ENCODE measurements around the gene GZMM. TPM values are rescaled to one million over a fixed set of nuclear protein-coding genes. Genes with fewer than 3 reads are reported as not detected.

Gene GZMM
- total and polyA plus RNA-seq, 2 of the 13 experiments (the other 11 are each of a cell fraction or from before 2014, with no cell fraction given) = 0.07 TPM; not detected in 1

DNA sequence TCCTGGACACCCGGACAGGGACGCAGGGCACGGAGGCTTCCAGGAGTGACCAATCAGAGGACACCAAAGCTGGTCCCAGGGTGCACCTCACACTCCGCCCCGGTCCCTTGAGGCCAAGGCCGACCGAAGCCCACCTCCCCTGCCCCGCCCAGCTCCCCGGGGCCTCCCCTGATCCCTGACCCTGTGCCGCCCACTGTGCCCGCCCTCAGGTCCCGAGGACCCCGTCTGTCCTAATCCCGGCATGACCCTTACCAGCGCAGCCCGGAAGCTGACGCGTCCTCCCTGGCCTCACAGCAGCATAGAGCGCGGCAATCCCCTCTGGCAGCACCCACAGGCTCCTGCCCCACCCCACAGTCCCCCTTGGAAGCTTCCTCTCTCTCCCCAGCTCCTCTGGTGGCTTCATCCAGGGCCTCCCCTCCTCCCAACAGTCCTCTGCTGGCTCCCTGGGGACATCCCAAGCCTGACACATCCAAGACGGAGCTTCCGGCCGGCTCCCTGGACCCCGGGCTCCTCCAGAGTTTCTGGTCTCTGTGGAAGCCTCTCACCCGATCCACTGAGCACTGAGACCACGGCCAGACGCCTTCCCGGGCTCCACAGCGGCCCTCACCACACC lies 19.7 kb upstream of the GZMM start (continued):
- TF ChIP-seq, protein P1, sequence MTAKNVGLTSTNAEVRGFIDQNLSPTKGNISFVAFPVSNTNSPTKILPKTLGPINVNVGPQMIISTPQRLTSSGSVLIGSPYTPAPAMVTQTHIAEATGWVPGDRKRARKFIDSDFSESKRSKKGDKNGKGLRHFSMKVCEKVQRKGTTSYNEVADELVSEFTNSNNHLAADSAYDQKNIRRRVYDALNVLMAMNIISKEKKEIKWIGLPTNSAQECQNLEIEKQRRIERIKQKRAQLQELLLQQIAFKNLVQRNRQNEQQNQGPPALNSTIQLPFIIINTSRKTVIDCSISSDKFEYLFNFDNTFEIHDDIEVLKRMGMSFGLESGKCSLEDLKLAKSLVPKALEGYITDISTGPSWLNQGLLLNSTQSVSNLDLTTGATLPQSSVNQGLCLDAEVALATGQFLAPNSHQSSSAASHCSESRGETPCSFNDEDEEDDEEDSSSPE (CRISPR knock-in tag; IDR thresholded peaks at IDR 0.05) = peak; percentile 80
- peak; percentile 60; the same call in 1 of the 2 replicates for TF ChIP-seq KDM2A (CRISPR knock-in tag; IDR thresholded peaks at IDR 0.05; ENCODE audit: borderline replicate concordance, low read depth)
- no peak for TF ChIP-seq MBD4 (IDR thresholded peaks at IDR 0.05; ENCODE audit: borderline replicate concordance, low read length)
- TF ChIP-seq ELF4 (CRISPR knock-in tag; IDR thresholded peaks at IDR 0.05; ENCODE audit: borderline replicate concordance) = 0 out of 2 replicates have a peak, but pooled peaks have one; percentile 29
- no peak for TF ChIP-seq NONO (IDR thresholded peaks at IDR 0.05)
- peak; percentile 93 for TF ChIP-seq NONO (CRISPR knock-in tag; conservative IDR thresholded peaks at IDR 0.05)
- peak; percentile 95 for TF ChIP-seq NR2F6 (IDR thresholded peaks at IDR 0.05)
- peak; percentile 96 for TF ChIP-seq NR2F6 (CRISPR knock-in tag; IDR thresholded peaks at IDR 0.05)
- TF ChIP-seq, protein P2, sequence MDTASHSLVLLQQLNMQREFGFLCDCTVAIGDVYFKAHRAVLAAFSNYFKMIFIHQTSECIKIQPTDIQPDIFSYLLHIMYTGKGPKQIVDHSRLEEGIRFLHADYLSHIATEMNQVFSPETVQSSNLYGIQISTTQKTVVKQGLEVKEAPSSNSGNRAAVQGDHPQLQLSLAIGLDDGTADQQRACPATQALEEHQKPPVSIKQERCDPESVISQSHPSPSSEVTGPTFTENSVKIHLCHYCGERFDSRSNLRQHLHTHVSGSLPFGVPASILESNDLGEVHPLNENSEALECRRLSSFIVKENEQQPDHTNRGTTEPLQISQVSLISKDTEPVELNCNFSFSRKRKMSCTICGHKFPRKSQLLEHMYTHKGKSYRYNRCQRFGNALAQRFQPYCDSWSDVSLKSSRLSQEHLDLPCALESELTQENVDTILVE (CRISPR knock-in tag; IDR thresholded peaks at IDR 0.05) = peak; percentile 26; the same call in 1 of the 2 replicates
- no peak for TF ChIP-seq U2AF2 (IDR thresholded peaks at IDR 0.05; ENCODE audit: low read depth, low read length)
- TF ChIP-seq SMC3 (IDR thresholded peaks at IDR 0.05; ENCODE audit: low read length) = no peak
- TF ChIP-seq POLR2G (IDR thresholded peaks at IDR 0.05; ENCODE audit: low read depth, low read length) = peak; percentile 71
- no peak for TF ChIP-seq IKZF1 (IDR thresholded peaks at IDR 0.05)
- no peak for TF ChIP-seq ZNF34 (CRISPR knock-in tag; IDR thresholded peaks at IDR 0.05; ENCODE audit: borderline replicate concordance)
- TF ChIP-seq, protein P3, sequence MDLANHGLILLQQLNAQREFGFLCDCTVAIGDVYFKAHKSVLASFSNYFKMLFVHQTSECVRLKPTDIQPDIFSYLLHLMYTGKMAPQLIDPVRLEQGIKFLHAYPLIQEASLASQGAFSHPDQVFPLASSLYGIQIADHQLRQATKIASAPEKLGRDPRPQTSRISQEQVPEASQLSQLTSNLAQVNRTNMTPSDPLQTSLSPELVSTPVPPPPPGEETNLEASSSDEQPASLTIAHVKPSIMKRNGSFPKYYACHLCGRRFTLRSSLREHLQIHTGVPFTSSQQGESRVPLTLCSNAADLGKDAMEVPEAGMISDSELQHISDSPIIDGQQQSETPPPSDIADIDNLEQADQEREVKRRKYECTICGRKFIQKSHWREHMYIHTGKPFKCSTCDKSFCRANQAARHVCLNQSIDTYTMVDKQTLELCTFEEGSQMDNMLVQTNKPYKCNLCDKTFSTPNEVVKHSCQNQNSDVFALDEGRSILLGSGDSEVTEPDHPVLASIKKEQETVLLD (CRISPR knock-in tag; IDR thresholded peaks at IDR 0.05; ENCODE audit: low read depth) = peak; percentile 72
- no peak for TF ChIP-seq ZNF547 (CRISPR knock-in tag; IDR thresholded peaks at IDR 0.05)
- peak; percentile 79 for TF ChIP-seq HDAC2 (CRISPR knock-in tag; IDR thresholded peaks at IDR 0.05)
- TF ChIP-seq, protein P4, sequence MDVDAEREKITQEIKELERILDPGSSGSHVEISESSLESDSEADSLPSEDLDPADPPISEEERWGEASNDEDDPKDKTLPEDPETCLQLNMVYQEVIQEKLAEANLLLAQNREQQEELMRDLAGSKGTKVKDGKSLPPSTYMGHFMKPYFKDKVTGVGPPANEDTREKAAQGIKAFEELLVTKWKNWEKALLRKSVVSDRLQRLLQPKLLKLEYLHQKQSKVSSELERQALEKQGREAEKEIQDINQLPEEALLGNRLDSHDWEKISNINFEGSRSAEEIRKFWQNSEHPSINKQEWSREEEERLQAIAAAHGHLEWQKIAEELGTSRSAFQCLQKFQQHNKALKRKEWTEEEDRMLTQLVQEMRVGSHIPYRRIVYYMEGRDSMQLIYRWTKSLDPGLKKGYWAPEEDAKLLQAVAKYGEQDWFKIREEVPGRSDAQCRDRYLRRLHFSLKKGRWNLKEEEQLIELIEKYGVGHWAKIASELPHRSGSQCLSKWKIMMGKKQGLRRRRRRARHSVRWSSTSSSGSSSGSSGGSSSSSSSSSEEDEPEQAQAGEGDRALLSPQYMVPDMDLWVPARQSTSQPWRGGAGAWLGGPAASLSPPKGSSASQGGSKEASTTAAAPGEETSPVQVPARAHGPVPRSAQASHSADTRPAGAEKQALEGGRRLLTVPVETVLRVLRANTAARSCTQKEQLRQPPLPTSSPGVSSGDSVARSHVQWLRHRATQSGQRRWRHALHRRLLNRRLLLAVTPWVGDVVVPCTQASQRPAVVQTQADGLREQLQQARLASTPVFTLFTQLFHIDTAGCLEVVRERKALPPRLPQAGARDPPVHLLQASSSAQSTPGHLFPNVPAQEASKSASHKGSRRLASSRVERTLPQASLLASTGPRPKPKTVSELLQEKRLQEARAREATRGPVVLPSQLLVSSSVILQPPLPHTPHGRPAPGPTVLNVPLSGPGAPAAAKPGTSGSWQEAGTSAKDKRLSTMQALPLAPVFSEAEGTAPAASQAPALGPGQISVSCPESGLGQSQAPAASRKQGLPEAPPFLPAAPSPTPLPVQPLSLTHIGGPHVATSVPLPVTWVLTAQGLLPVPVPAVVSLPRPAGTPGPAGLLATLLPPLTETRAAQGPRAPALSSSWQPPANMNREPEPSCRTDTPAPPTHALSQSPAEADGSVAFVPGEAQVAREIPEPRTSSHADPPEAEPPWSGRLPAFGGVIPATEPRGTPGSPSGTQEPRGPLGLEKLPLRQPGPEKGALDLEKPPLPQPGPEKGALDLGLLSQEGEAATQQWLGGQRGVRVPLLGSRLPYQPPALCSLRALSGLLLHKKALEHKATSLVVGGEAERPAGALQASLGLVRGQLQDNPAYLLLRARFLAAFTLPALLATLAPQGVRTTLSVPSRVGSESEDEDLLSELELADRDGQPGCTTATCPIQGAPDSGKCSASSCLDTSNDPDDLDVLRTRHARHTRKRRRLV (CRISPR knock-in tag; IDR thresholded peaks at IDR 0.05) = no peak
- TF ChIP-seq ZNF143 (CRISPR knock-in tag; IDR thresholded peaks at IDR 0.05) = peak; percentile 80
- peak; percentile 100 for TF ChIP-seq ZBTB7A (CRISPR knock-in tag; IDR thresholded peaks at IDR 0.05)
- TF ChIP-seq POLR2A (IDR thresholded peaks at IDR 0.05; ENCODE audit: insufficient read depth in 1 of 2, low read depth in 2 of 2, low read length in 2 of 2) = peak; percentile 59 to 79; a peak in 3 of 4 replicates
- TF ChIP-seq RFXANK (CRISPR knock-in tag; IDR thresholded peaks at IDR 0.05) = no peak
- TF ChIP-seq ZNF350 (CRISPR knock-in tag; IDR thresholded peaks at IDR 0.05; ENCODE audit: borderline replicate concordance, low read depth) = peak; percentile 82
- no peak for TF ChIP-seq CENPT (CRISPR knock-in tag; IDR thresholded peaks at IDR 0.05; ENCODE audit: low read depth)
- TF ChIP-seq MTF1 (CRISPR knock-in tag; IDR thresholded peaks at IDR 0.05) = no peak

Data from HepG2 (cell line).